Activated naive CD4-positive, alpha-beta T cell treated with anti-CD3 and anti-CD28 coated beads, Interleukin-2, amount 50 U/mL, for 72 hours (primary cell): Measurements from ENCODE around the gene UNC45B. TPM values are rescaled to one million over a fixed set of nuclear protein-coding genes. Genes with fewer than 3 reads are reported as not detected.
"Not testable (repeated sequence)": the region's sequence is repeated elsewhere in the genome, so short reads cannot be mapped to it uniquely, and the experiment has no call there.

Experiments used
- ATAC-seq, 2 donors: fragments of 150-1000 bp; cut with Tn5 transposase; 2 replicates each; pipeline ENCODE4 v1.10.0; 2021; ENCODE audit warnings: mild to moderate bottlenecking in 2 of 2, moderate library complexity in 2 of 2
- DNase-seq, 2 donors: peaks; one replicate each; pipeline ENCODE4 v3.0.0; 2021 to 2022; ENCODE audit warnings: low spot score in 2 of 2
- H3K27ac Mint-ChIP-seq, 2 donors: one replicate each; pipeline ENCODE4 v1.8.0; 2022; ENCODE audit warnings: mild to moderate bottlenecking in 2 of 2, mixed read lengths in 2 of 2
- H3K36me3 Mint-ChIP-seq, 2 donors: one replicate each; pipeline ENCODE4 v1.8.0; 2022; ENCODE audit warnings: mixed read lengths in 2 of 2
- H3K9me3 Mint-ChIP-seq, 2 donors: one replicate each; pipeline ENCODE4 v1.8.0; 2022; ENCODE audit warnings: mixed read lengths in 2 of 2
- total RNA-seq, 2 donors: library from RNA; stranded (reverse); gene quantifications; one replicate each; pipeline ENCODE4 v1.2.3, GENCODE V29; 2022

The UNC45B gene
- total RNA-seq, 2 donors from 2014 or later = 0.07 TPM; not detected in 1

DNA sequence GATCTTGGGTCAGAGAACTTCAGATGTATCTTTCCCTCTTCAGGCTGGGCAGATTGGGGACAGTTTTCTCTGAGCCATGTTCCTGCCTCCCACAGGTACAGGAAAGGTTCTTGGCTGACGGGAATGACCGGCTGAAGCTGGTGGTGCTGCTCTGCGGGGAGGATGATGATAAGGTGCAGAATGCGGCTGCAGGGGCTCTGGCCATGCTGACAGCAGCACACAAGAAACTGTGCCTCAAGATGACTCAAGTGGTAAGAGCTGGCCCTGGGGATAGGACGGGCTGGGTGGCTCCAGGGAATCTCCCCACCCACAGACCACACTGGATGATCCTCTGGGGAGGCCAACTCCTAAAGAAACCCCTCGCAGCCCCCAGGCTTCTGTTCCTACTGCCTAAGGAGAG lies 35.7 kb downstream of the UNC45B start:
- DNase-seq (no peak), ATAC-seq (peak in 1 of 2 donors; percentile 63)
- peaks cover 0 to 7% of the 10 kb centered on the region in 2 donors for H3K9me3 Mint-ChIP-seq
- no peak overlapping the region for H3K27ac Mint-ChIP-seq
- peaks cover 0 to 9% of the 10 kb centered on the region in 2 donors for H3K36me3 Mint-ChIP-seq

DNA sequence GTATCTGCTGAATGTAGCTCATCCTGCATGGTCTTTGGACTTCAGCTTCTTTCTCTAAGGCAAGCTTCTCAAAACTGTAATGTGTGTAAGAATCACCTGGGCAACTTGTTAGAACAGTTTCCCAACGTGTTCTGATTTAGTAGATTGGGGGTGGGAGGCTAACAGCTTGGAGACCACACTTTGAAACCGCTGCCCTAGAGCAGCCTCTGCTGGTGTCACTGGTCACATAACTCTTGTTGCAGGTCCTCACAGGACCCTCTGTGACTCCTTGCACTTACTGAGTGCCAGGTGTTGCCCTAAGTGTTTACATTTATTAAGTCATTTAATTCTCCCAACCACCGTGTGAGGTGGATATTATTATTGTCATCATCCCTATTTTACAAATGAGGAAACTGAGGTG lies 36.7 kb downstream of the UNC45B start:
- Mint-ChIP-seq H3K27ac (no peak overlapping the region), H3K36me3 (peaks cover 0 to 2% of the 10 kb centered on the region in 2 donors), H3K9me3 (peaks cover 0 to 2% of the 10 kb centered on the region in 2 donors)
- no peak for ATAC-seq
- DNase-seq = no peak

DNA sequence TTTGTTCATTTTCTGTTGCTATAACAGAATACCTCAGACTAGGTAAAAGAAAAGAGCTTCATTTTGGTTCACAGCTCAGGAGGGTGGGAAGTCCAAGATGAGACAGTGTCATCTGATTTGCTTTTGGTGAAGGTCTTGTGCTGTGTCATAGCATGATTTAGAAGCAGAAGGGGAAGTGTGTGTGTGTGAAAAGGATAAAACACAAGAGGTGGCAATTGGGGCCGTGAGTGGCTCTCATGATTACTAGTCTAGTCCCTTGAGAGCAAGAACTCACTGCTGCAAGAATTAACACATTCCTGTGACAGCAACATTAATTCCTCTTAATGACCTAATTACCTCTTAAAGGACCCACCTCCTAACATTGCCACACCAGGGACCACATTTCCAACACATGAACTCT lies 38.2 kb downstream of the UNC45B start:
- ATAC-seq (peak; percentile 41 to 80), DNase-seq (no peak)
- peaks cover 0 to 4% of the 10 kb centered on the region in 2 donors for H3K9me3 Mint-ChIP-seq
- no peak overlapping the region for H3K27ac Mint-ChIP-seq
- H3K36me3 Mint-ChIP-seq = no peaks in the 10 kb centered on the region

DNA sequence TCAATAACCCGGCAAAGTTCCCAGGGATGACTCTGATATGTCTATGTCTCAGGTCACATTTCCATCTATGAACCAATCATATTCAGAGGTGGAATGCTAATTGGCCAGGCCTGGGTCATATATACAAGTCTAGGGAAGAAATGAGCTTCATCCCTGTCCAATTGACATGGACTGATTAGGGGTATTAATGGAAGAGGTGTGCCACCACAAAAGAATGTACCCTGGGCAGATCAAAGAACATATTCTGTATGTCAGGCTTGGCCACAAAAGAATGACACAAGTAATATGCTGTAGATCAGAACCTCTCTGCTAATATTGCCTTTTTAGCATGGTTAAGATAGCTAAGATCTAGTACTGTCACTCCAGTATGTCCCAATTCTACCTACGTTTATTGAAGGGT lies 39.9 kb downstream of the UNC45B start:
- Mint-ChIP-seq H3K36me3 (no peaks in the 10 kb centered on the region), H3K9me3 (peaks cover 0 to 4% of the 10 kb centered on the region in 2 donors), H3K27ac (no peak overlapping the region)
- ATAC-seq = no peak
- DNase-seq = no peak

DNA sequence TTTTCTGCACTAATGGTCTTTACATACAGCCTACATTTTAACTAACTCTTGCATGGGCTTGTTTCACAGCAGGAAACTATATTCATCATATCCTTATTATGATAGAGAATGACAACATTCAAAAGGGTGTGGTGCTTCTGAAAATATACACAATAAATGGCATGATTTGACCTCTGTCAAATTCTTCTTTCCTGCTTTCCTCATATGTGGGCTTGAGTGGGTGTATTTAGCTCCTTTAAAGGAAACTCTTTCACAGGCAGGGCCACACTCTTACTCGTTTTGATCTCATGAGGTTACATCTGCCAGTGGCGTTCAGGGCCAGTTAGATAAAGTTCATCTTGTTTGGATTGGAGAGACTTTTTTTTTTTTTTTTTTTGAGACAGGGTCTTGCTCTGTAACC lies 40.5 kb downstream of the UNC45B start:
- no peak for DNase-seq
- Mint-ChIP-seq H3K9me3 (peaks cover 0 to 4% of the 10 kb centered on the region in 2 donors), H3K27ac (peak overlapping the region in 1 of 2 donors; percentile 54), H3K36me3 (no peaks in the 10 kb centered on the region)
- ATAC-seq = peak; percentile 56 to 72

DNA sequence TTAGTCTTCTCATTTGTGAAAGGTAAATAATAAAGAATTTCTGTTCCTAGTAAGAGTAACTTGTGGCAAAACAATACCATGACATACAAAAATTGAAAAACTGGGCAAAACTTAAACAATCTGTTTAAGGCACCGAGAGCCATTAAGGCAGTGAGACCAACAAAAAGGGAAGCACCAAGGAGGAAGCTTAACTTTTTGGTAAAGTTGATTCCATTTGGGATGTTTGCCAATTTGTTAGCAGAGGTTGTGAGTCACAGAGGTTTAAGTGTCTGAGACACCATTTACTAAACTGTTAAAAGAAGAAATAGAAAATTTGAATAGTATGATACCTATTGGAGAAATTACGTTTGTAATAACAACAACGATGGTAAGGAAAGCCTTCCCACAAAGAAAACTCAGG lies 41.7 kb downstream of the UNC45B start:
- H3K36me3 Mint-ChIP-seq = no peaks in the 10 kb centered on the region
- no peak overlapping the region for H3K27ac Mint-ChIP-seq
- H3K9me3 Mint-ChIP-seq = peaks cover 0 to 4% of the 10 kb centered on the region in 2 donors
- DNase-seq (no peak), ATAC-seq (no peak)

DNA sequence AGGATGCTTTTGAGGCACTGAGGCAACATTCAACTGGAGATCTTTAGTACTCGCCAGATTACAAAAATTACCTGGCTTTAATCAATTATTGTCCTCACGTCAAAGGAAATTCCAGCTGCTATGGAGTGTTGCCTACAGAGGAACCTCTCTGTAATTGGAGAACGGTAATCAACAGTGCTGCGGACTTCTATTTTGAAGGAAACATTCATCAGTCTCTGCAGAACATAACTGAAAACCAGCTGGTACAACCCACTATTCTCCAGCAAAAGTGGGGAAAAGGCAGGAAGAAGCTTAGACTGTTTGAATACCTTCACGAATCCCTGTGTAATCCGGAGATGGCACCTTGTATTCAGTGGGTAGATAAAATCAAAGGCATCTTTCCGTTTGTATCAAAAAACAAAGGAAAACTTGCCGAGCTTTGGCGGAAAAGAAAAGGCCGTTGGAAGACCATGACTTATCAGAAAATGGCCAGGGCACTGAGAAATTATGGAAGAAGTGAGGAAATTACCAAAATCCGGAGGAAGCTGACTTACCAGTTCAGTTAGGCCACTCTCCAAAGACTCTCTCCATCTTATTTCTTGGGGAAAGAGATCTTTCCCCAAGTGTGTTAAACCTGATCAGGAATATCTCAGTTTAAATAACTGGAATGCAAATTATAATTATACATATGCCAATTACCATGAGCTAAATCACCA lies 43.5 kb downstream of the UNC45B start:
- Mint-ChIP-seq H3K9me3 (peaks cover 0 to 6% of the 10 kb centered on the region in 2 donors), H3K36me3 (peaks cover 0 to 8% of the 10 kb centered on the region in 2 donors), H3K27ac (no peak overlapping the region)
- ATAC-seq (no peak), DNase-seq (no peak)

DNA sequence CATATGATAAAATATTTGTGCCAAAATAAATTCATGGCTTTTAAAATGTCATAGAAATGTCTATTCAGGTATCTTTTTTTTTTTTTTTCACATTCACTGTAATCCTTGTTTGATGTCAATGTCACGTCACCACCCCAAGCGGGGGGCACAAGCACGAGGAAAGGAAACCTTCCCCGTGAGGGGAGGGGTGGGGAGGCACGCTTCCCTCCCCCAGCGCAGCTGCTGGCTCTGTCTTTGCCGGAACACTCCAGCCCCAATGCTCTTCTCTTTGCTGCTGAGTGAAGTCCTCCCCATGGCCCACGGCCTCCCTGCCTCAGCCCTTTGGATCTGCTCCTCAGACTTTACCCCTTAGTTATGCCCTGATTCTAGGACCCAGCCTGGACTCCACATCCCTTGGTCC lies 45.1 kb downstream of the UNC45B start:
- H3K27ac Mint-ChIP-seq = peak overlapping the region; percentile 76 to 81

DNA sequence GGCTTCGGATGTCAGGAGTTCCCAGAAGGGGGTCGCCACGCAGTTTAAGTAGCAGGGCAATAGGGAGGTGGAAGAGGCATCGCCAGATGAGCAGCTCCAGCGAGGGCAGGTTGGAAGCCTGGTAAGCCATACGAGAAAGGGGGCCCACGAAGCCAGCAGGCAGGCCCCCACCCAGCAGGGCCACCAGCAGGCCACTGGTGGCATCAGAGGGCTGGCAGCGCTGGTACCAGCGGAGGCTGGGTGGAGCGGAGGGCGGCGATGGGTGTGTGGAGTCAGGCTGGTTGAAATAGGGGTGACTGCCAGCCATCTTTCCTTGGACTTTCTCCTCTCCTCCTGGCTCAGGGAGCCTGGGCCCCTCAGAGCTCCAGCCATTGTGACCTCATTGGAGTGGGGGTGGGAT lies 46.4 kb downstream of the UNC45B start, which contains the start of gene SLC35G3:
Gene SLC35G3, minus strand, starts transcription at position 393 of the 400 bp plus-strand sequence. Its CDS starts 86 bp downstream, at position 307.
- not testable (repeated sequence) for DNase-seq, ATAC-seq
- H3K27ac Mint-ChIP-seq = peak within 1 kb of the TSS in 1 of 2 donors; percentile 76
- H3K36me3 Mint-ChIP-seq = peaks cover 0 to 18% of the 10 kb centered on the region in 2 donors
- peaks cover 0 to 10% of the 10 kb centered on the region in 2 donors for H3K9me3 Mint-ChIP-seq

More for the DNA sequence above, 45.1 kb downstream of the UNC45B start:
- ATAC-seq (no peak), DNase-seq (no peak)
- H3K9me3 Mint-ChIP-seq = peaks cover 0 to 10% of the 10 kb centered on the region in 2 donors
- H3K36me3 Mint-ChIP-seq = peaks cover 0 to 17% of the 10 kb centered on the region in 2 donors

DNA sequence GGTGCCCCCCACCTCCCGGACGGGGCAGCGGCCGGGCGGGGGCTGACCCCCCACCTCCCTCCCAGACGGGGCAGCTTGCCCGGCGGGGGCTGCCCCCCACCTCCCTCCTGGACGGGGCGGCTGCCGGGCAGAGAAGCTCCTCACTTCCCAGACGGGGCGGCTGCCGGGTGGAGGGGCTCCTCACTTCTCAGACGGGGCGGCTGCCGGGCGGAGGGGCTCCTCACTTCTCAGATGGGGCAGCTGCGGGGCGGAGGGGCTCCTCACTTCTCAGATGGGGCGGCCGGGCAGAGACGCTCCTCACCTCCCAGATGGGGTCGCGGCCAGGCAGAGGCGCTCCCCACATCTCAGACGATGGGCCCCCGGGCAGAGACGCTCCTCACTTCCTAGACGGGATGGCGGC lies 47.4 kb downstream of the UNC45B start:
- peaks cover 4 to 29% of the 10 kb centered on the region in 2 donors for H3K36me3 Mint-ChIP-seq
- not testable (repeated sequence) for H3K27ac Mint-ChIP-seq, DNase-seq, ATAC-seq
- H3K9me3 Mint-ChIP-seq = peaks cover 7 to 19% of the 10 kb centered on the region in 2 donors

DNA sequence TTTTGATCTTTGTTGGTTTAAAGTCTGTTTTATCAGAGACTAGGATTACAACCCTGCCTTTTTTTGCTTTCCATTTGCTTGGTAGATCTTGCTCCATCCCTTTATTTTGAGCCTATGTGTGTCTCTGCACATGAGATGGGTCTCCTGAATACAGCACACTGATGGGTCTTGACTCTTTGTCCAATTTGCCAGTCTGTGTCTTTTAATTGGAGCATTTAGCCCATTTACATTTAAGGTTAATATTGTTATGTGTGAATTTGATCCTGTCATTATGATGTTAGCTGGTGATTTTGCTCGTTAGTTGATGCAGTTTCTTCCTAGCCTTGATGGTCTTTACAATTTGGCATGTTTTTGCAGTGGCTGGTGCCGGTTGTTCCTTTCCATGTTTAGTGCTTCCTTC lies 55.0 kb downstream of the UNC45B start:
- peak overlapping the region in 1 of 2 donors; percentile 52 for H3K27ac Mint-ChIP-seq
- H3K36me3 Mint-ChIP-seq = peaks cover 33 to 42% of the 10 kb centered on the region in 2 donors
- not testable (repeated sequence) for ATAC-seq, DNase-seq
- peaks cover 25 to 29% of the 10 kb centered on the region in 2 donors for H3K9me3 Mint-ChIP-seq

DNA sequence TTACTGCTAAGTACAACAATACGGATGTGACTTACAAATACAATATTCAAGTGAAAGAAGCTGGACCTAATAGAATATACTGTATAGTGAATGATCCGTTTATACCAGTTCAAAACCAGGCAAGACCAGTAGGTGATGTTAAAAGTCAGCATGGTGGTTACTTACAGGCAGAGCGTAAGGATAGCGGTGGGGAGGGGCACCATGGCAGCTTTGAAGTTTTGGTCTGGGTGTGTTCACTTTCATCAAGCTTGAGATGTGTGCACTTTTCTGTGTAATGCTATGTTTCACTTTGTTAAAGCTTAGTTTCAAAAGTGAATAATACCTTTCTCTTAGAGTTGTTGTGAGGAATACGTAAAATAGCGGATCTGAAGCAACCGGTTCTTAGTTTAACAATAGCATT lies 63.1 kb downstream of the UNC45B start:
- H3K9me3 Mint-ChIP-seq = peaks cover 0 to 10% of the 10 kb centered on the region in 2 donors
- ATAC-seq (peak in 1 of 2 donors; percentile 33), DNase-seq (no peak)
- H3K27ac Mint-ChIP-seq = no peak overlapping the region
- H3K36me3 Mint-ChIP-seq = peaks cover 0 to 22% of the 10 kb centered on the region in 2 donors

DNA sequence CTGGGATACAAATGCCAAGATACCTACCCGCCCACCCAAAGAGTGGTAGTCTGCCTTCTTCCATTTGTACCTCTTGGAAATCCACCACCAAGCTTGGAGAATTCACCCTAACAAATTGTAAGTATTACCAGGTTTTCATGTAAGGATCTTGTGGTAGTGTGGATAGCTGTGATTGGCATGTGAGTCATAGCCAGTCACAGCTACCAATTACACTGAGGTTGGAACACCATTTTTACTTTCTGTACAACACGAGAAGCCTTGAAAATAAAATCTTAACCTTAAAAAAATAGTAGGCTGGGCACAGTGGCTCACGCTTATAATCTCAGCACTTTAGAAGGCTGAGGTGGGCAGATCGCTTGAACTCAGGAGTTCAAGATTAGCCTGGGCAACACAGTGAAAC lies 65.1 kb downstream of the UNC45B start:
- Mint-ChIP-seq H3K36me3 (peaks cover 0 to 17% of the 10 kb centered on the region in 2 donors), H3K9me3 (peaks cover 0 to 10% of the 10 kb centered on the region in 2 donors), H3K27ac (peak overlapping the region in 1 of 2 donors; percentile 92)
- peak in 1 of 2 donors; percentile 57 for ATAC-seq
- DNase-seq = no peak

DNA sequence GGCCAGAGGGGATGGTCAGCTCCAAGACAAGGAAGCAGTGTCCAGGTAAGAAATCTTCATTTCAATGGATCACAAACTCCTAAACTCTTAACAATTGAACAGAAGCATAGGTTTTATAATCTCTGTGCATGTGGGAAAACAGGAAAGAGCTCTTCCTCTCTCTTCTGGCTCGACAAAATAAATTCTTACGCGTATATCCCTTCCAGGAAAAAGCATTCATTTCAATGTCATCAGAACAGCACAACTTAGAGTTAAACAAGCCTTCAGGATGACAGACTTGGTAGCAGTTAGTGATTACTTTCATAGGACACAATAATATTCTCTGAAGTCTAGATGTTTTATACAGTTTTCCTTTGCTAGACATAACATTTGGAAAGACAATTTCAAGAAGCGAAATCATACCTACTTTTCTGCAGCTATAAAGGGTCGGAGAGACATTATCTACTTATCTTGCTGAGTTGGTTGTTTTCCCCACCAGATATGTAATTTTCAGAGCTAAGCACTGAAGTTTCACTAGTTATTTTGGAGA lies 65.9 kb downstream of the UNC45B start:
- H3K9me3 Mint-ChIP-seq = peaks cover 0 to 10% of the 10 kb centered on the region in 2 donors
- DNase-seq = no peak
- peak overlapping the region; percentile 92 to 95 for H3K27ac Mint-ChIP-seq
- H3K36me3 Mint-ChIP-seq = peaks cover 0 to 17% of the 10 kb centered on the region in 2 donors
- no peak for ATAC-seq

DNA sequence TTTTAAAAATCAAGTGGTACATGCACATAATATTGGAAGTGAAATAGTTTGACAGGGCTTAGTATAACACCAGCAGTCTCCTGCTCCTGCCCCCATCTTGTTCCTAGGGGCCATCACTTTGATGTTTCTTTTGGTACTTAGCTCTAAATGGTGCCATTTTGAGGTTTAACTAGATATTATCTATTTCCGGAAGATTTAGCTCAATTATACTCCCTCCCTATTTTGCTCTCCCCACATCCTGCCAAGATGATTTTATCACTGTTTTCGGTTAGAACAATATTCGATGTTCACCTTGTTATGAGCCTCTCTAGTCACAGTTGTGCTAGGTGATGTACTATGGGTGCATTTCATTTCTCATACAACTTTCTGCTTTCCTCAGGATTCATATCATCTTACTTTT lies 66.6 kb downstream of the UNC45B start:
- Mint-ChIP-seq H3K9me3 (peaks cover 0 to 10% of the 10 kb centered on the region in 2 donors), H3K36me3 (peaks cover 0 to 17% of the 10 kb centered on the region in 2 donors), H3K27ac (peak overlapping the region; percentile 85 to 92)
- peak; percentile 68 to 69 for ATAC-seq
- no peak for DNase-seq

DNA sequence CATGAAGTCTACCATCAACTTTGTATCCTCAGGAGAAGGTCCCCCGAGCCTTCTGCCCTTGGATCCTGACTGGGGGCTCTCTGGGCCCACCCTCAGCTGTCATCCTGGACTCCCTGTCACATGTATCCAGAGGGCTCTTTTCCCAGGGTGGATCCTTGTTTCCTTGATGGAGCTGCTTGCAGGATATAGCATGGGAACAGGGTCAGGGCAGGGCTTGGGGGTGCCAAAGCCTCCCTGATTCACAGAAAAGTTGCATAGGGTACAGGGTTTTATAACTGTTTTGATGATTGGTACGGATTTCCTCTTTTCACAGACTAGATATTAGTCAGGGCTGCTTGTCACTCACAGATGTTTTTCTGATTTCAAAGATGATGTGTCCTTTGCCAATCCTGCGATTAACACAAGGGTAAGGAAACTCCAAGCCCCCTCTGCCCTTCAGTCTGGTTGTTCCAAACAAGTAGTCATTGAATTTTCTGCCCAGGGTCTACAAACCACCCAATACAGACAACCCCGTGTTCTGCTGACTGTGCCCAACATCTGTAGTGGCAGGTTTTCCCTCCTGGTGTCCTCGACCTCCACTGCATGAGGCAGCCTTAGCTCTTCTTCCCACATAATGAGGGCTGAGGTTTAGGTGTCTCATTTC lies 67.1 kb downstream of the UNC45B start:
- ATAC-seq = peak; percentile 73 to 77
- peak; percentile 48 to 59 for DNase-seq
- Mint-ChIP-seq H3K36me3 (peaks cover 0 to 17% of the 10 kb centered on the region in 2 donors), H3K9me3 (peaks cover 0 to 10% of the 10 kb centered on the region in 2 donors), H3K27ac (peak overlapping the region; percentile 85 to 92)

DNA sequence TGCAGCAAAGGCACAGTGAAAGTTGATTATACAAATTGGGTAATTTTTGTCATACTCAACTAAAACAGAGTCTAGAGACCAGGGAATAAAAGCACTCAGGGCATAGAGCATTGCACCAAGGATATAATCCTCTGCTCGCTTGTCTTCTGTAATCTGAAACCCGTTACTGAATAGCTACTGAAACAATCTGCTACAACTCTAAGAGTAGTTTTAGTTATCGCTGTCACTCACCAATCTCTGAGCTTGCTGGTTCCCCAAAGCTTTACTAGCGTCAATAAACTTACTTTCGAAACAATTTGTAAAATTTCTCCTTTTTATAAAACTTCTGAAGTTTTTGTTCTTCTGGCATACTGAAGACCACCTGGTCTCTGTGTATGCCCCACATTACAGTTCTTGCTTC lies 69.5 kb downstream of the UNC45B start:
- Mint-ChIP-seq H3K9me3 (peaks cover 0 to 3% of the 10 kb centered on the region in 2 donors), H3K27ac (no peak overlapping the region), H3K36me3 (peaks cover 4 to 30% of the 10 kb centered on the region in 2 donors)
- DNase-seq (no peak), ATAC-seq (no peak)
